GM12878 (cell line): Measurements from ENCODE around the gene AJUBA. TPM values are rescaled to one million over a fixed set of nuclear protein-coding genes. Genes with fewer than 3 reads are reported as not detected.

Experiments
- ATAC-seq: fragments of 200-7000 bp; cut with Tn5 transposase; 3 replicates; pipeline ENCODE4 v1.9.1; 2020; ENCODE audit warnings: mild to moderate bottlenecking, moderate library complexity
- BruUV-seq: library from RNA; stranded (reverse); fragments of 400-500 nt; replicated peaks from 2 replicates; lab custom pipeline; 2021; lab: Mats Ljungman, UMichigan
- CTCF ChIA-PET: fragments of 300-600 bp; sonication (Branson Sonifier 250); formaldehyde crosslinking; extraction: SDS; loops from one replicate; lab custom pipeline; 2021; ENCODE audit warnings: inconsistent platforms; lab: Yijun Ruan, JAX
- POLR2A ChIA-PET: fragments of 350-600 bp; formaldehyde crosslinking; extraction: SDS; loops from one replicate; lab custom pipeline; 2021; ENCODE audit warnings: inconsistent platforms; lab: Charles Lee
- RAD21 ChIA-PET: fragments of 300-600 bp; sonication (Branson Sonifier 250); formaldehyde crosslinking; loops from one replicate; lab custom pipeline; 2023; ENCODE audit warnings: antibody characterized with exemption; ENCODE audit not compliant: unreplicated experiment; lab: Charles Lee
- SMC1A ChIA-PET: fragments of 300-600 bp; sonication (Branson Sonifier 250); formaldehyde crosslinking; loops from one replicate; lab custom pipeline; 2023; ENCODE audit not compliant: unreplicated experiment, uncharacterized antibody; lab: Charles Lee
- DNase-seq: peaks from one replicate; pipeline ENCODE4 v3.0.0-alpha.2; 2011; ENCODE audit warnings: low read depth, low spot score
- FAIRE-seq: peaks from 3 replicates; lab custom pipeline; 2011; peaks lifted over from hg19 to GRCh38; lab: Jason Lieb, UNC
- H2AFZ ChIP-seq: 2 replicates; pipeline ENCODE4 v1.6.0; 2011; ENCODE audit warnings: low read depth, low read length, control low read depth; ENCODE audit not compliant: control insufficient read depth
- H3K27ac ChIP-seq: 2 replicates; pipeline ENCODE4 v1.5.1; 2011; ENCODE audit warnings: control low read depth; ENCODE audit not compliant: control insufficient read depth, insufficient read depth
- H3K27me3 ChIP-seq, 2 experiments: replicated peaks in 1 of 2; 2 replicates each; pipeline versions ENCODE4 v1.6.0 to v1.6.1; 2011; ENCODE audit warnings: low read length in 1 of 2; ENCODE audit not compliant: control insufficient read depth in 2 of 2, insufficient read depth in 2 of 2
- H3K36me3 ChIP-seq, 2 experiments: 2 replicates each; pipeline ENCODE4 v1.5.1; 2011; ENCODE audit warnings: low read length in 1 of 2; ENCODE audit not compliant: control insufficient read depth in 2 of 2, insufficient read depth in 2 of 2
- H3K4me1 ChIP-seq: 2 replicates; pipeline ENCODE4 v1.6.1; 2011; ENCODE audit warnings: mild to moderate bottlenecking, low read length, moderate library complexity, mixed read lengths; ENCODE audit not compliant: control insufficient read depth, insufficient read depth
- H3K4me2 ChIP-seq: 2 replicates; pipeline ENCODE4 v1.6.0; 2011; ENCODE audit warnings: control low read depth; ENCODE audit not compliant: control insufficient read depth, insufficient read depth
- H3K4me3 ChIP-seq: fragments of 200-600 bp; sonication (generic); 2 replicates; pipeline ENCODE4 v1.5.1; 2016
- H3K79me2 ChIP-seq: 2 replicates; pipeline ENCODE4 v1.6.0; 2011; ENCODE audit warnings: low read length; ENCODE audit not compliant: control insufficient read depth, insufficient read depth
- H3K9ac ChIP-seq: 2 replicates; pipeline ENCODE4 v1.8.0; 2011; ENCODE audit warnings: low read length, control low read depth, mixed read lengths; ENCODE audit not compliant: control insufficient read depth, insufficient read depth
- H3K9me3 ChIP-seq: replicated peaks from 3 replicates; pipeline ENCODE4 v1.5.1; 2011; ENCODE audit warnings: mild to moderate bottlenecking, low read length; ENCODE audit not compliant: control insufficient read depth, insufficient read depth
- H4K20me1 ChIP-seq: 2 replicates; pipeline ENCODE4 v1.6.0; 2011; ENCODE audit not compliant: control insufficient read depth, insufficient read depth
- BRCA1 ChIP-seq: IDR thresholded peaks from 2 replicates; pipeline ENCODE4 v1.6.1; 2011; ENCODE audit warnings: low read depth, low read length, improper control_type of control experiment
- CHD1 ChIP-seq: IDR thresholded peaks from 2 replicates; pipeline ENCODE4 v1.6.1; 2012; ENCODE audit warnings: low read depth, low read length, improper control_type of control experiment
- E4F1 ChIP-seq: fragments of 450-650 bp; IDR thresholded peaks from 2 replicates; pipeline ENCODE4 v1.6.1; 2018; ENCODE audit warnings: borderline replicate concordance, mild to moderate bottlenecking; ENCODE audit not compliant: partially characterized antibody
- GABPA ChIP-seq: IDR thresholded peaks from 2 replicates; pipeline ENCODE4 v1.6.1; 2014; ENCODE audit warnings: antibody characterized with exemption, low read depth, mild to moderate bottlenecking, inconsistent platforms
- POLR2A ChIP-seq: IDR thresholded peaks from 2 replicates; pipeline ENCODE4 v1.6.1; 2011; ENCODE audit warnings: low read depth, mild to moderate bottlenecking, low read length
- SIN3A ChIP-seq: IDR thresholded peaks from 2 replicates; pipeline ENCODE4 v1.6.1; 2012; ENCODE audit warnings: low read depth, low read length, improper control_type of control experiment
- SRF ChIP-seq, 2 experiments: IDR thresholded peaks; 2 replicates each; pipeline ENCODE4 v1.6.1; 2011; ENCODE audit warnings: low read depth in 2 of 2, low read length in 2 of 2, mild to moderate bottlenecking in 1 of 2, moderate library complexity in 1 of 2
- YBX1 ChIP-seq: fragments of 450-650 bp; IDR thresholded peaks from 2 replicates; pipeline ENCODE4 v1.6.1; 2016; ENCODE audit warnings: antibody characterized with exemption
- WGBS: methylation state at CpG from one replicate; pipeline ENCODE4 v1.1.6; 2016; ENCODE audit warnings: low lambda C conversion rate; ENCODE audit not compliant: insufficient replicate concordance, insufficient coverage; ENCODE audit errors: missing lambda C conversion rate; 5-methylcytosine and 5-hydroxymethylcytosine counted together
- in situ Hi-C: fragments of 300-500 bp; cut with MboI; formaldehyde crosslinking; loops from 9 replicates; pipeline ENCODE4 v1.14.3; 2018; ENCODE audit warnings: mixed read lengths
- intact Hi-C: fragments of 100-400 bp; cut with micrococcal nuclease; formaldehyde crosslinking; loops from one replicate; pipeline ENCODE4 v1.14.2; 2022; ENCODE audit not compliant: unreplicated experiment
- polyA plus RNA-seq, 11 experiments: library from polyadenylated mRNA; depleted of rRNA in 4 of 11; unstranded in 6 of 11; stranded (reverse) in 5 of 11; fragments of >200 nt; fragmentation: Nextera tagmentation in 4 of 11; fragmentation: Illumina TruSeq in 1 of 11; extraction: Ambion mirVana in 4 of 11; extraction: Trizol in 1 of 11; gene quantifications; 1 replicate in 1 of 11; 2 replicates in 10 of 11; pipeline versions ENCODE4 v1.2.1 to v1.2.3, GENCODE V29; 2011 to 2016; ENCODE audit warnings: inconsistent platforms in 2 of 11, missing spikeins in 2 of 11, low read depth in 1 of 11
- total RNA-seq, 4 experiments: library from RNA; depleted of rRNA in 3 of 4; stranded (reverse); fragments of >200 nt in 3 of 4; fragmentation: Illumina TruSeq in 1 of 4; extraction: Trizol in 1 of 4; gene quantifications; 2 replicates each; pipeline versions ENCODE4 v1.2.1 to v1.2.3, GENCODE V29; 2013 to 2021

The AJUBA gene
- total and polyA plus RNA-seq, 10 of the 15 experiments (the other 5 are each of a cell fraction or from before 2014, with no cell fraction given): 0.03 to 18.1 (median 0.36) TPM; not detected in 1

- RAD21 ChIA-PET: interaction anchor here (0.8 to 8.8 kb wide), 9 partner anchors 8 to 212 kb away, joined by 3 to 110 read pairs (median 5); partner anchors contain the start of genes CDH24, OXA1L and PRMT5
- no peaks in the 10 kb centered on the region; the same call in 1 of the 2 replicates for H3K4me1 ChIP-seq
- CTCF ChIA-PET: interaction anchor here (0.9 to 13.2 kb wide), 15 partner anchors 8 to 408 kb away, joined by 3 to 370 read pairs (median 8); partner anchors contain the start of genes ACIN1, AJUBA, CDH24 and HAUS4
- in situ Hi-C loops: no loop called here
- BruUV-seq: no TSS peak
- no peaks in the 10 kb centered on the region for H3K9me3 ChIP-seq
- FAIRE-seq (no peak), ATAC-seq (no peak), DNase-seq (no peak)
- WGBS: 31% methylated on average over 7 of the region's 8 CpGs
- no peak overlapping the region for H3K4me2 ChIP-seq
- H3K79me2 ChIP-seq: no peaks in the 10 kb centered on the region
- SMC1A ChIA-PET: interaction anchor here (1.0 to 4.2 kb wide), 9 partner anchors 8 to 94 kb away, joined by 3 to 34 read pairs (median 4); partner anchors contain the start of genes CDH24 and HAUS4
- POLR2A ChIA-PET: interaction anchor here (0.5 to 1.5 kb wide), 7 partner anchors 15 to 107 kb away, joined by 3 to 7 read pairs (median 3); partner anchors contain the start of gene HAUS4
- TF ChIP-seq BRCA1 (no peak), GABPA (no peak), YBX1 (no peak)
- H4K20me1 ChIP-seq: no peaks in the 10 kb centered on the region
- no peak overlapping the region for H3K4me3 ChIP-seq
- H3K27ac ChIP-seq: no peak overlapping the region
- intact Hi-C loops: no loop called here
- no peak overlapping the region for H3K9ac ChIP-seq
- H3K27me3 ChIP-seq: peaks cover 4 to 13% of the 10 kb centered on the region in 2 experiments
- H3K36me3 ChIP-seq: no peaks in the 10 kb centered on the region
- no peak overlapping the region for H2AFZ ChIP-seq
Measured at GRCh38 chr14:22977684-22978486, 4.5 kb downstream of the AJUBA start.

- BruUV-seq: no TSS peak
- peaks cover 1 to 13% of the 10 kb centered on the region in 2 experiments for H3K27me3 ChIP-seq
- intact Hi-C loops: no loop called here
- no peaks in the 10 kb centered on the region for H4K20me1 ChIP-seq
- H2AFZ ChIP-seq: no peak overlapping the region
- no peak overlapping the region for H3K27ac ChIP-seq
- no peak overlapping the region for H3K4me2 ChIP-seq
- H3K4me3 ChIP-seq: no peak overlapping the region
- H3K9ac ChIP-seq: no peak overlapping the region
- FAIRE-seq: no peak
- no peaks in the 10 kb centered on the region; the same call in 1 of the 2 replicates for H3K4me1 ChIP-seq
- SMC1A ChIA-PET: interaction anchor here (1.0 to 4.2 kb wide), 9 partner anchors 9 to 117 kb away, joined by 3 to 34 read pairs (median 4); partner anchors contain the start of genes CDH24 and HAUS4
- no peaks in the 10 kb centered on the region for H3K9me3 ChIP-seq
- no peaks in the 10 kb centered on the region for H3K36me3 ChIP-seq
- TF ChIP-seq E4F1: peak; percentile 46
- TF ChIP-seq POLR2A: no peak
- no peak for TF ChIP-seq CHD1
- TF ChIP-seq SIN3A: no peak
- no peak for TF ChIP-seq SRF (IDR thresholded peaks at IDR 0.05; ENCODE audit: low read depth in 2 of 2, low read length in 2 of 2)
- no peak for DNase-seq
- RAD21 ChIA-PET: interaction anchor here (0.8 to 8.8 kb wide), 11 partner anchors 9 to 211 kb away, joined by 3 to 110 read pairs (median 5); partner anchors contain the start of genes CDH24, HAUS4, OXA1L and PRMT5
- ATAC-seq: no peak
- CTCF ChIA-PET: interaction anchor here (0.9 to 13.2 kb wide), 17 partner anchors 8 to 407 kb away, joined by 3 to 370 read pairs (median 8); partner anchors contain the start of genes ACIN1, AJUBA, CDH24 and HAUS4
- POLR2A ChIA-PET: interaction anchor here (0.7 to 1.5 kb wide), 7 partner anchors 9 to 106 kb away, joined by 3 to 7 read pairs (median 3); partner anchors contain the start of gene HAUS4
- in situ Hi-C loops: no loop called here
- no peaks in the 10 kb centered on the region for H3K79me2 ChIP-seq
Measured at GRCh38 chr14:22977434-22977683, 5.0 kb downstream of the AJUBA start.
